GM12864 (cell line): ENCODE measurements around the gene INSIG1.

Experiments used
- DNase-seq: peaks from one replicate; pipeline ENCODE4 v3.0.0-alpha.2; 2011; ENCODE audit warnings: low read depth
- H3K4me3 ChIP-seq: 2 replicates; pipeline ENCODE4 v1.5.1; 2011; ENCODE audit warnings: mild to moderate bottlenecking, low read depth, low read length, control low read depth
- TF ChIP-seq, protein P1 (sequence below): IDR thresholded peaks from 2 replicates; pipeline ENCODE4 v1.5.1; 2011; ENCODE audit warnings: low read depth, mild to moderate bottlenecking, moderate library complexity, low read length, control low read depth, inconsistent platforms; ENCODE audit errors: missing control alignments

Gene INSIG1

DNA sequence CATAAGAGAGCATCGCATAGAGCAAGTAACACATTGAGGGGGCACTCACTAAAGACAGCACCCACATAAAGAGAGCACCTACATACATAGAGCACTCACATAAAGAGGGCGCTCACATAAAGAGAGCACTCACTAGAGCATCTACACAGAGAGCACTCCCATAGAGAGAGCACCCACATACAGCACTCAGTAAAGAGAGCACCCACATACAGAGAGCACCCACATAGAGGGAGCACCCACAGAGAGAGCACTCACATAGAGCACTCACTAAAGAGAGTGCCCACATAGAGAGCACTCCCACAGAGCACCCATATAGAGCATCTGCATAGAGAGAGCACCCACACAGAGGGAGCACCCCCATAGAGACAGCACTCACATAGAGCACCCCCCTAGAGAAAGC lies 47.8 kb downstream of the INSIG1 start:
- TF ChIP-seq, protein P1, sequence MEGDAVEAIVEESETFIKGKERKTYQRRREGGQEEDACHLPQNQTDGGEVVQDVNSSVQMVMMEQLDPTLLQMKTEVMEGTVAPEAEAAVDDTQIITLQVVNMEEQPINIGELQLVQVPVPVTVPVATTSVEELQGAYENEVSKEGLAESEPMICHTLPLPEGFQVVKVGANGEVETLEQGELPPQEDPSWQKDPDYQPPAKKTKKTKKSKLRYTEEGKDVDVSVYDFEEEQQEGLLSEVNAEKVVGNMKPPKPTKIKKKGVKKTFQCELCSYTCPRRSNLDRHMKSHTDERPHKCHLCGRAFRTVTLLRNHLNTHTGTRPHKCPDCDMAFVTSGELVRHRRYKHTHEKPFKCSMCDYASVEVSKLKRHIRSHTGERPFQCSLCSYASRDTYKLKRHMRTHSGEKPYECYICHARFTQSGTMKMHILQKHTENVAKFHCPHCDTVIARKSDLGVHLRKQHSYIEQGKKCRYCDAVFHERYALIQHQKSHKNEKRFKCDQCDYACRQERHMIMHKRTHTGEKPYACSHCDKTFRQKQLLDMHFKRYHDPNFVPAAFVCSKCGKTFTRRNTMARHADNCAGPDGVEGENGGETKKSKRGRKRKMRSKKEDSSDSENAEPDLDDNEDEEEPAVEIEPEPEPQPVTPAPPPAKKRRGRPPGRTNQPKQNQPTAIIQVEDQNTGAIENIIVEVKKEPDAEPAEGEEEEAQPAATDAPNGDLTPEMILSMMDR = no peak
- no peak overlapping the region; the same call in 1 of the 2 replicates for H3K4me3 ChIP-seq

DNA sequence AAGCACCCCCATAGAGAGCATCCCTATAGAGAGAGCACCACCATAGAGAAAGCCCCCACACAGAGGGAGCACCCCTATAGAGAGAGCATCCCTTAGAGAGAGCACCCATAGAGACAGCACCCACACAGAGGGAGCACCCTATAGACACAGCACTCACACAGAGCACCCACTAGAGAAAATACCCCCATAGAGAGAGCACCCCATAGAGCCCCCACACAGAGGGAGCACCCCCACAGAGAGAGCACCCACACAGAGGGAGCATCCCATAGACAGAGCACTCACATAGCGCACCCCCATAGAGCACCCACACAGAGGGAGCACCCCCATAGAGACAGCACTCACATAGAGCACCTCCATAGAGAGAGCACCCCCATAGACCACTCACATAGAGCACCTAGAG lies 48.6 kb downstream of the INSIG1 start:
- TF ChIP-seq, protein P1 = no peak
- DNase-seq = no peak

More for the DNA sequence above, 47.8 kb downstream of the INSIG1 start:
- no peak for DNase-seq

DNA sequence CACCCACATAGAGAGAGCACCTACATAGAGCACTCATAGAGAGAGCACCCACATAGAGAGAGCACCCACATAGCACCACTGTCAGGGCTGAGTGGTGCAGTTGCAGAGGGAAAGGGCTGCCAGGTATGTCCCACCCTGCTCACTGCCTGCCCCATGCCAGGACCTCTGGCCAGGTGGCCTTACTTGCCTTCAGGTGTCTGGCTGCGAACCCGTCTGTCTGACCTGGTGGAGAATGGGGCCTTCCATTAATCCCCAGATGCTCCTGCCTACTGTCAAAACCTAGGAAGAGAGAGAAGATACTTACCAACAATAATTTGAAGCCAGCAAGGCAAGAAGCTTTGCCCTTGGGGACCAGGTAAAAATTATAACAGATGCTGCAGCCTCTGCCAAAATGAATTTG lies 51.1 kb downstream of the INSIG1 start:
- DNase-seq = no peak
- no peak overlapping the region for H3K4me3 ChIP-seq
- TF ChIP-seq, protein P1 = no peak

More for the DNA sequence above, 48.6 kb downstream of the INSIG1 start:
- no peak overlapping the region for H3K4me3 ChIP-seq

DNA sequence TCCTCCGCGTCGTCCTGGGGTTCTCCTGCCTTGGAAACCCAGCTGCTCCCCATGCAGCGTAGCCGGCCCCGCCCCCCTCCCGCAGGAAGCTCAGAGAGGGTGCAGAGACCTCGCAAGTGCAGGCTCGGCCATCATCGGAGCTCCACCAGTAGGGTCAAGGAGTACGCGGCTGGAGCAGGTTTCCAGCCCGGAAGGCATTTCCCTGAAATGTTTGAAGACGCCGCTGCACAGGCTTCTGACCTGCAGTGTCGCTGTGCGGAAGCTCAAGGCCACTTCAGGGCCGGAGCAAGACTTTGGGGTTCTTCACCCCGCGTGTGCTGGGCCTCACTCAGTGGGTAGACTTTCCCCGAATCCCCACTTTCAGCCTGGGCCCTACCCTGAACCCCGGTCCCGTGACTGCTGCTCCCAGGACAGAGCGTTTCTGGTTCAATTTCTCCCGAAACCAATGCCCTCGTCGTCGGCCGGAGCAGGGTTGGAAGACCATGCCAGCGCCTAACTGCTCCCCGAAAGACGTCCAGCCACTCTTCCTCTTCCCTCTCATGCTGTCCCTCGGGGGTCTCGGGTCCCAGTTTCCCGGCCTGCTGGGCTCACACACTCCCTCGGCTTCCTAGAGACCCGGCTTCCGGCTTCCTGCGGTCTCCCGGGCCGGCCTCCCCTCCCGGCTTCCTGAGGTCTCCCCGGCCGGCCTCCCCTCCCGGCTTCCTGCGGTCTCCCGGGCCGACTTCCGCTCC lies 52.1 kb downstream of the INSIG1 start:
- TF ChIP-seq, protein P1 = no peak
- no peak for DNase-seq
- H3K4me3 ChIP-seq = no peak overlapping the region

DNA sequence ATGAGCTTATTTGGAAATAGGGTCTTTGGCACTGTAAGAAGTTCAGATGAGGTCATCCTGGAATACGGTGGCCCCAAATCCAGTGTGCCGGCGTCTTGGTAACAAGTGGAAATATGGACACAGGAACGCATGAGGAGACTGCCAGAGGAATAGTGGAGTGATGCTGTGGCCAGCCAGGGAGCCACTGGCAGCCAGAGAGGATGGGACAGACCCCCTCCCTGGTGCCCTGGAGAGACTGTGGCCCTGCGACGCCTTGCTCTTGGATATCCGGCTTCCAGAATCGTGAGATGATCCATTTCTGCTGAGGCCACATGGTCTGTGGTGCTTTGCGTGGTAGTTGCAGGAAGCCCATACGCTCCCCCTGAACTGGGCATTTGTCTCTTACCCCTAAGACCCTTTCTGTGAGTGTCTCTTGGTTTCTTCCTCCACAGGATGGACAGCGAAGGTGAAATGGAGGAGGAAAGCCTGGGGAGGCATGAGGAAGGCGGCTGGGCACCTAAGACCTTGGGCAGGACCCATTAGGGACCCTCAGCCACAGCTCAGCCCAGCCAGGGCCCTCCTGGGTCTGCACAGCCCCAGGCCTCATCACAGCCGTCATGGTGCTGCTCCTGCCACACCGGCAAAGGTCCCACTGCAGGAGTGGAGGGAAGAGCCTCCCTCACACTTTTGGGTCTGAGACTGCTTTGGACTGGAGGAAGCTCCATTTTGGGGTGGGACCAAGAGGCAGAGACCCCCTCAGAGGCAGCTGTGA lies 53.6 kb downstream of the INSIG1 start:
- no peak for DNase-seq
- H3K4me3 ChIP-seq = no peak overlapping the region
- TF ChIP-seq, protein P1 = no peak

DNA sequence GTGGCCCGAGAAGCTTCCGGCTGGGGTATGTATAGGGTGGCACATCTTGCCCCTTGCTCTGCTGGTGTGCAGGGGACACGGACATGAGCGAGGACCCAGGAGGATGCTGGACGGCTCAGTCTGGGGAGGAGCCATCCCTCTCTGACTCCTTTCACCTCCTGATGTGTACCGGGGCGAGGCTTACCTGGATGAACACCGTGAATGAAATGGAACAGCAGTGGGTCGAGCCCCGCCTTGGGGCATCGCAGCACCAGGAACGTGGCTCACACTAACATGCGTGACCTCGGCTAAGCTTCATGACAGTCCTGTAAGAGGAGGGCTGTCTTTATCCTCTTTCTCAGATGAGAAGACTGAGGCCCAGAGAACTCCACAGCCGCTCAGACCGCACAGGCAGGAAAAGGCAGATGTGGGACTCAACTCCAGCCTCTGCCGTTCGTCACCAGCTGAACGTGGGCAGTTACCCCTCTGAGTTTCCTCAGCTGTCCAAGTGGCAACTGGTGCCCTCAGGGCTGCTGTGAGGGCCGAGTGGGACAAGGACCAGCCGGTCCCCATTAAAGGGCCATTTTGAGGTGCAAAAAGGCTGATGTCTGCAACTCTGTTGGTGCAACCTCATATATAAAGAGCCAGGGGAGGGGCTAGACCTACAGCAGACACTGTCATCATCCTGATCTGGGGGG lies 54.5 kb downstream of the INSIG1 start:
- TF ChIP-seq, protein P1 = no peak
- DNase-seq = no peak

More for the DNA sequence above, 54.5 kb downstream of the INSIG1 start:
- H3K4me3 ChIP-seq = no peak overlapping the region
